Type B pancreatic cell (in vitro differentiated cells): ENCODE measurements around the gene AK4. TPM values are rescaled to one million over a fixed set of nuclear protein-coding genes. Genes with fewer than 3 reads are reported as not detected.

ENCODE experiments used
- DNase-seq: peaks from one replicate; pipeline ENCODE4 v3.0.0; 2021; ENCODE audit warnings: mixed read lengths; ENCODE audit not compliant: unreplicated experiment; ENCODE audit errors: extremely low spot score
- H3K27ac Mint-ChIP-seq: 2 replicates; pipeline ENCODE4 v1.8.0; 2021; ENCODE audit warnings: mild to moderate bottlenecking, mixed read lengths
- H3K27me3 Mint-ChIP-seq: 2 replicates; pipeline ENCODE4 v1.8.0; 2021; ENCODE audit warnings: mixed read lengths
- H3K36me3 Mint-ChIP-seq: 2 replicates; pipeline ENCODE4 v1.8.0; 2021; ENCODE audit warnings: mixed read lengths
- H3K4me1 Mint-ChIP-seq: one replicate; pipeline ENCODE4 v1.8.0; 2021; ENCODE audit warnings: mixed read lengths; ENCODE audit not compliant: unreplicated experiment
- H3K4me3 Mint-ChIP-seq: 2 replicates; pipeline ENCODE4 v1.8.0; 2021; ENCODE audit warnings: mild to moderate bottlenecking, mixed read lengths
- H3K9me3 Mint-ChIP-seq: 2 replicates; pipeline ENCODE4 v1.8.0; 2021; ENCODE audit warnings: mixed read lengths
- CTCF ChIP-seq: fragments of 200-600 bp; sonication (generic); conservative IDR thresholded peaks from 2 replicates; pipeline ENCODE4 v1.5.0; 2021; ENCODE audit warnings: antibody characterized with exemption, mild to moderate bottlenecking
- total RNA-seq: library from RNA; stranded (reverse); gene quantifications from 2 replicates; pipeline ENCODE4 v1.2.1, GENCODE V29; 2021; ENCODE audit warnings: low replicate concordance

The AK4 gene
- total RNA-seq, 1 donor from 2014 or later = 35.2 TPM

GRCh38 chr1:65164633-65165032 is 16.6 kb downstream of the AK4 start:
- H3K4me3 Mint-ChIP-seq = peak overlapping the region; percentile 31
- no peaks in the 10 kb centered on the region for H3K27me3 Mint-ChIP-seq
- TF ChIP-seq CTCF = no peak
- H3K36me3 Mint-ChIP-seq = no peaks in the 10 kb centered on the region
- peak overlapping the region; percentile 74 for H3K27ac Mint-ChIP-seq
- H3K9me3 Mint-ChIP-seq = no peaks in the 10 kb centered on the region
- peaks cover 32% of the 10 kb centered on the region for H3K4me1 Mint-ChIP-seq
- DNase-seq = no peak

- Mint-ChIP-seq H3K27me3 (no peaks in the 10 kb centered on the region), H3K4me3 (peak overlapping the region; percentile 40), H3K36me3 (no peaks in the 10 kb centered on the region), H3K27ac (peak overlapping the region; percentile 40), H3K9me3 (no peaks in the 10 kb centered on the region), H3K4me1 (peaks cover 37% of the 10 kb centered on the region)
- no peak for DNase-seq
- no peak for TF ChIP-seq CTCF
Measured at GRCh38 chr1:65165269-65165993, 17.4 kb downstream of the AK4 start.

GRCh38 chr1:65166572-65167305 is 18.7 kb downstream of the AK4 start:
- Mint-ChIP-seq H3K4me1 (peaks cover 39% of the 10 kb centered on the region), H3K27ac (peak overlapping the region; percentile 7), H3K9me3 (no peaks in the 10 kb centered on the region), H3K27me3 (no peaks in the 10 kb centered on the region), H3K4me3 (peak overlapping the region; percentile 32), H3K36me3 (no peaks in the 10 kb centered on the region)
- no peak for TF ChIP-seq CTCF
- DNase-seq = no peak

- peaks cover 39% of the 10 kb centered on the region for H3K4me1 Mint-ChIP-seq
Measured at GRCh38 chr1:65167586-65168242, 19.7 kb downstream of the AK4 start.

GRCh38 chr1:65168867-65169266 is 20.9 kb downstream of the AK4 start:
- Mint-ChIP-seq H3K27me3 (no peaks in the 10 kb centered on the region), H3K36me3 (no peaks in the 10 kb centered on the region), H3K4me1 (peaks cover 33% of the 10 kb centered on the region), H3K4me3 (no peak overlapping the region), H3K9me3 (no peaks in the 10 kb centered on the region), H3K27ac (peak overlapping the region; percentile 48)
- no peak for DNase-seq
- no peak for TF ChIP-seq CTCF

More at GRCh38 chr1:65167586-65168242, 19.7 kb downstream of the AK4 start:
- Mint-ChIP-seq H3K4me3 (peak overlapping the region; percentile 35), H3K36me3 (no peaks in the 10 kb centered on the region), H3K27ac (peak overlapping the region; percentile 7), H3K27me3 (no peaks in the 10 kb centered on the region), H3K9me3 (no peaks in the 10 kb centered on the region)
- TF ChIP-seq CTCF = no peak
- no peak for DNase-seq
